NCI-H226 (cell line): ENCODE measurements around the gene HSD11B2.
"Not testable (repeated sequence)": the region's sequence is repeated elsewhere in the genome, so short reads cannot be mapped to it uniquely, and the experiment has no call there.

ENCODE experiments used
- DNase-seq: peaks from one replicate; pipeline ENCODE4 v3.0.0-alpha.2; 2015

HSD11B2 gene

DNA sequence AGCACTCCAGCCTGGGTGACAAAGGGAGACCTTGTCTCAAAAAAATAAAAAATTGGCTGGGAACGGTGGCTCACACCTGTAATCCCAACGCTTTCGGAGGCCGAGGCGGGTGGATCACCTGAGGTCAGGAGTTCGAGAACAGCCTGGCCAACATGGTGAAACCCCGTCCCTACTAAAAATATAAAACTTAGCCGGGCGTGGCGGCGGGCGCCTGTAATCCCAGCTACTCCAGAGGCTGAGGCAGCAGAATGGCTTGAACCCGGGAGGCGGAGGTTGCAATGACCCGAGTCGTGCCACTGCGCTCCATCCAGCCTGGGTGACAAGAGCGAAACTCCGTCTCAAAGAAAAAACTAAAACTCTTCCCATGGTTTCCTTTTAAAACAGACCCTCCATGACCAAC is 15.5 kb upstream of the HSD11B2 start:
- not testable (repeated sequence) for DNase-seq

DNA sequence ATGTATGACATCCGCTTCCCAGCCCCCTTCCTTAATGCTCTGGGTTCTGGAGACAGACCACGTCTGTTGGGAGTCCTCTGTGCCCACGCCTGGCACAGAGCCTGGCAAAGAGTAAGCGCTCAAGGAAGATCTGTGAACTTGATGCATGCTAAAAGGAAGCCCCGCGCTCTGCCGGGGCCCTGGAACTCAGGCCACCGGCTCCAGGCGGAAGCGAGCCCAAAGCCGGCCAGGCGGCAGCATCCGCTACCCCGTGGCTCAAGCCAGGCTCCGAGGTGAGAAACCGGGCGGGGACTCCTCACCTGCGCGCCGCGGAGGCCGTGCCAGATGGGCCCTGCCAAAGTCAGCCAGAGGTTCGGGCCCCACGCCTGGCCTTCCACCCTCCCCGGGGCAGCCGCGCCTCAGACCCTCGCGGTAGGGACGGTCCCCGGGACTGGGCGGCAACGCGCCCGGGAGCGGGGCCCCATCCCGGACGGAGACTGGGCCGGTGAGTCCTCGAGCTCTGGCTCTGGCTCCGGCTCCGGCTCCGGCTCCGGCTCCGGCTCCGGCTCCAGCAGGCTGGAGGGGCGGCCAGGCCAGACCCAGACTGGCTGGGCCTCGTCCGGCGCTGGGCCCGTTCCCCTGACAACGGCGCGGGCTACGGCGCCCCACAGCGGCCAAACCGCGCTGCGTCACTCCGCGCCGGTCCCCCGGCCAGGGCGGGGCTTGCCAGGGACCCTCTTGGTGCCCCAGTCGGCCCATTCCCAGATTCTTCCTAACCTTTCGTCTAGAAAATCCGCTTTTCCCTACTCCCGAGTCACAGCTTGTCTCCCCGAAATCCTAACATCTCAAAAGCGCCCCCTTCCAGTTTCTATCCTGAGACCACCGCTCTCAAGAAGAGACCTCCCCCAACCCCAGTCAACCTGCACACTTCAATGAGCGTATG is 14.8 kb upstream of the HSD11B2 start, which contains the start of gene ZDHHC1:
Gene ZDHHC1 (minus strand): TSS at position 606 of the 922 bp plus-strand sequence. CDS start 8,702 bp downstream, outside the sequence.
- peak; percentile 44 for DNase-seq

DNA sequence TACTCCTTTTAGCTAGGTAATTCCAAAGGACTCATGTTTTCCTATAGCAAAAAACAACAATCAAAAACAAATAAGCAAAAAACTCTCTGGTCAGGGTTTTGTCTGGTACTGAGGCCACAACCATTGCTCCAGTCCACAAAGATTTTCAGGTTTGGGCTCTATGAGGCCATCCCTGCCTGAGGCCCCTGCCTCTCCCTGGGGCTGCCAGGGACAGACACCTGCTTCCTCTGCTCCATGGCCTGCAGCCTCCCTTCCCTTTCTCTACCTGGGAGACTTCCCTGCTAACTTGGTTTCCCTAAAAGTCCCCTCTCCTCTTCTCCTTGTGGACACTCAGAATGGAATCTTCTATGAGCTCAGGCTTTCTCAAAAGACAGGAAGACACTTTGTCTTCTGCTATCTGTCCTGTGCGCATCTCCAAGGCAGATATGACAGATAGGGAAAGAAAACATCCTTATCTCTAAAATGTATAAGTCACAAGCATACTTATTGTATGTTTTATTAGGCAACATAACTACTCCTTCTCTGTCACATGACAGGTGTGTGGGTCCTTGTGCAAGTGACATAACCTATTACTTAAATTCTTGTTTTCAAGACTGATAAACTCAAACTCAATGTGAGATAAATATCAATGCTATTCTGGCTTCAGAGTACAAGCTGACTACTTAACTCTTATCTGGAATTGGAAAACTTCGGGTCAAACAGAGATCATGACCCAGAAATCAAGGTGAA is 13.4 kb upstream of the HSD11B2 start:
- DNase-seq = no peak

DNA sequence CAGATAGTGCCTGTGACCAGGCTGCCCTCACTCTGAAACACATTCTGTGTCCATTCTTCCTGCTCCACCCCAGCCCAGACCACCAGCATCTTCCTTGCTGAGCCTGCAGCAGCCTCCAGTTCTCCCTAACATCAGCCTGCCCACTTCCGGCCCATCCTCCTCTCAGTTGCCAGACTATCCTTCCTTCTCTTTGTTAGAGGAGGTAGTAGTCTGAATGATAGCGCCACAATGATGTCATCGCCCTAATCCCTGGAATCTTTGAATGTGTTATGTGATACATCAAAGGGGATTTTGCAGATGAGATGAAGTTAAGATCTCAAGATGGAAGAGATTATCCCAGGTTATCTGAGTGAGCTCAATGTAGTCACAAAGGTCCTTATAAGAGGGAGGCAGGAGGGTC is 11.4 kb upstream of the HSD11B2 start:
- DNase-seq = no peak

DNA sequence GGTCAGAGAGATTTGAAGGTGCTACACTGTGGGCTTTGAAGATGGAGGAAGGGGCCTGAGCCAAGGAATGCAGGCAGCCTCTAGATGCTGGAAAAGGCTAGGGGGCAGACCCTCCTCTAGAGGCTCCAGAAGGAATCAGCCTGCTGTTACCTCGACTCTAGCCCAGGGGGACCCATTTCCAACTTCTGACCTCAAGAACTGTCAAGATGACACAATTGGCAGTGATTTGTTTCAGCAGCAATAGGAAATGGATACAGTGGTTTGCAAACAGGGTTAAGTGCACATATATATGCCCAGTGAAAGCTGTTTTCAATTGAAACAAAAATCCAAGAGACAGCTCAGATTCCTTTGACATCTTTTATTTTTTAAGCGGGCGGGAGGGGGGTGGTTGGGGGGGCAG is 11.0 kb upstream of the HSD11B2 start:
- no peak for DNase-seq

DNA sequence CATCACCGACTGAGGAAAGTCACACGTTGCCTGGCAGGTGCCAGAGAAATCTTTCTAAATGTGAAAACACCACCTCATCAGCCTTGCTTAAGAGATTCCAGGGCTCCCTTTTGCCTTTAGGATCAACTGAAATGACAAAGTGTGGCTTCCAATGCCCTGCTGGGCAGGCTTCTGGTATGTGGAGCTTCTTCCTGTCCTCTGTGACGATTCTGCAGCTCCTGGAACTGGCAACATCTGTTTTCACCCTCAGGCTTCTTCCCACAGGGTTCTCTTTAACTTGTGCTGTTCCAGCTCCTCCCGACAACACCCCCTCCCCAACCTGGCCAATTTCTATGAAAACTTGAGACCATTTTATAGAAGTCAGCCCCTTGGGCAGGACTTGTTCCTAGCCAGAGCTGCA is 9.9 kb upstream of the HSD11B2 start:
- DNase-seq = no peak

DNA sequence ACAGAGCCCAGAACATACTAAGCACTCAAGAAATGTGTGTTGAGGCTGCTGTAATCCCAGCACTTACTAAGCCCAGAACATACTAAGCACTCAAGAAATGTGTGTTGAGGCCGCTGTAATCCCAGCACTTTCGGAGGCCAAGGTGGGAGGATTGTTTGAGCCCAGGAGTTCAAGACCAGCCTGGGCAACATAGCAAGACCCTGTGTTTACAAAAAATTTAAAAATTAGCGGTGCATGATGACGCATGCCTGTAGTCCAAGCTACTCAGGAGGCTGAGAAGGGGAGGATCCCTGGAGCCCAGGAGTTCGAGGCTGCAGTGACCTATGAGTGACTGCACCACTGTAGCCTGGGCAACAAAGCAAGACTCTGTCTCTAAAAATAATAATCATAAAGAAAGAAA is 7.9 kb upstream of the HSD11B2 start:
- DNase-seq = no peak

DNA sequence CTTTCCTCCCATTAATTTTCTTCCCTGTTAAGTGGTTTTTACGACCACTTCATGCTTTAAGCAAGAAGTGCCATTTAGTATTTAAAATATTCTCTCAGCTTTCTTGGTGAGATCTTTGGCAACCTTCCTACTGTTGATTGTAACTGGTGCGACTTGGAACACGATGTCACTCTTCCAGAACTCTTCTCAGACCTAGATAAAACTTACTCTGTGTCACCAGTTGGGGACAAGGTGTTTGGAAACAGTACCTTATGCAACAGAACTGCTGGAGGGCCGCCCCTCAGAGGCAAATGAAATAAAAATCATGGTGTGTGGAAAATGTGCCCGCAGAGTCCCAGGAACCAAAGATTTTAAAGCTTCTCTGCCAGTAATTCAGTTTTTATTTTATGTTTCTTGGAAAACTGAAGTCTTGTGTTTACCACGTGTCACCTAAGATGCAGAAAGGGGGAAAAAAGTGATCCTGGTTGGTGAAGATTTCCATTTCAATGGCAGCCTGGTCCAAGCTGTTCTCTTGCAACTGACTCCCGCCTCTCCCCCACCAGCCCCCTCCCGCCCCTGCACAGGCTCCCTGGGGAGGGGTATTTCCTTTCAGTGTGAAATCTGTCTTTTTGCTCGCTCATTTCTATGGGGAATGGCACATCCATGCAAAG is 7.2 kb upstream of the HSD11B2 start:
- DNase-seq = no peak

DNA sequence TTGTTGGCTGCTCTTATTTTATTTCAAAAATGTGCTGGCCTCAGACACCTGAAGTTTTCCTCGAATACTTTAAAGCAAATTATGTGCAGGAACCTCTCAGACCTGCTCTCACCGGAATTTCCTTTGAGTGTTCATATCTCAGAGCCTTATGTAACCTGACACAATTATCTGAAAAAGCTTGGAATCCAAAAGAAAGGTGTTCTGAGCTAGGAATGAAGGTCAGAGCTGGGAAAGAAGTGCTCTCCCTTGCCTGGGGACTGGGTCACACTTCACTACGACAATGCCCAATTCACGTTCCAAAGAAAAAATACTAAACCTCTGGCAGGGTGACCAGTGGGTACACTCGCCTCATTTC is 6.7 kb upstream of the HSD11B2 start:
- DNase-seq = no peak

DNA sequence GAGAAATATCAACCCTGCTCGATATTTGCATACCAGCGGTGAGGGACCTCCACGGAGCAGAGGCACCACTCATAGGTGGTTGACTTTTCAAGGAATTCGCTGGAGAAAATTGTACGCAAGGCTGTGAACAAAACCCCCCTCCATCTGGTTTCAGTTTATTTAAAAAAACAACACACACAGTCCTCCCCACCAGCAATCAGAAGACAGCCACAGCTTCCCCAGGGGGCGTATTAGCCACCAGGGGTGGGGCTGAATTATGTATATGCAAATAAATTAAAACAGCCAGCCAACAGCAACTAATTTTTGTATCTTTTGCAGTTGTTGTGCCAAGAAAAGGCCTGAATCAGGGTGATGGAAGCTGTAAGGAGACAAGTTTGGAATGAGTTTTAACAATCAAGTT is 5.9 kb upstream of the HSD11B2 start:
- DNase-seq = no peak

DNA sequence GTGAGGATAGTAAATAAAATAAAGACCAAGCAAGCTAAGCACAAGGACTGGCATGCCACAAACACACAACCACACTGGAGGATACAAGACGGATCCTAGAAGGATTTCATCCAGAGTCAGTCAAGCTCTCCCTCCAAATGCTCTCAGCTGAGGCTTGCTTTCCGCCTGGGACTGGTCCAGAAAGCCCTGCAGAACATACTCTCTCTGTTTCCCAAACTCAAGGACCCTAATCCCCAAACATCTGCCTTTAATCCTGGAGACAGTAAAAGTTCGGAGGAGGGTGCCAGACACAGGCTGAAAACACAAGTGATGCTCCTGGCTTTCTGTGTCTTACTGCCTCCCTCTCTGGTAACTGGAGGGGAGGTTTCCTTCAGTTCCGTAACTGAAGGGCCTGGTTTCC is 5.3 kb upstream of the HSD11B2 start:
- no peak for DNase-seq

DNA sequence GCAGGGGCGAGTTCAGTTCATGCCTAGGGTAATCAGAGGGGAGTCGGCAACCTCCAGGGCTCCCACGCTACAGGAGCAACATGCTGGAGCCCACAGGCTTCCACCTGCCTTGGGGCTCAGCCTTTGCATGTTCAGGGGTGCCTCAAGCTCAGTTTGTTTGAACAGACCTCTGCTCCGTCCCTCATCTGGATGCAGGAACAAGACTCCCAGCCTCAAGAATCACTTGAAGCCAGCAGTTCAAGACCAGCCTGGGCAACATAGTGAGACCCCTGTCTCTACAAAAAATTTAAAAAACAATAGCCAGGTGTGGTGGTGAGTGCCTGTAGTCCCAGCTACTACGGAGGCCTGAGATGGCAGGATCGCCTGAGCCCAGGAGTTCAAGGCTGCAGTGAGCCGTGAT is 4.9 kb upstream of the HSD11B2 start:
- no peak for DNase-seq

DNA sequence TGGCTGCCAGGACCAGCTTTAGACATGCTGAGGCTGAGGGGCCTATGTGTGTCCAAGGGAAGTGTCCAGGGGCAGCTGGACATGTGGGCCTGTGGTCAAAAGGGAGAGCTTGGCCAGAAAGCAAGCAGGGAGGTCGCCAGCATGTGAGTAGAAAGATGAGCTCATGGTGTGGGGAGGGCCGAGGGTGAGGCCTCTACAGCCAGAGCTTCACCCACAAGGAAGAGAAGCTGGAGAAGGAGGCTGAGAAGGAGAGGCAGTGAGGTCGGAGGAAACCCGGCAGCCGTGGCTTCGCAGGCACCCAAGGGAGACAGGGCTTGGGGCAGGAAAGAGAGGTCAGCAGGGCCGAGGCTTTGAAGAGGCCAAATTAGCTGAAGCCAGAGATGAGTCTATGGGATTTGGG is 4.0 kb upstream of the HSD11B2 start:
- DNase-seq = no peak

DNA sequence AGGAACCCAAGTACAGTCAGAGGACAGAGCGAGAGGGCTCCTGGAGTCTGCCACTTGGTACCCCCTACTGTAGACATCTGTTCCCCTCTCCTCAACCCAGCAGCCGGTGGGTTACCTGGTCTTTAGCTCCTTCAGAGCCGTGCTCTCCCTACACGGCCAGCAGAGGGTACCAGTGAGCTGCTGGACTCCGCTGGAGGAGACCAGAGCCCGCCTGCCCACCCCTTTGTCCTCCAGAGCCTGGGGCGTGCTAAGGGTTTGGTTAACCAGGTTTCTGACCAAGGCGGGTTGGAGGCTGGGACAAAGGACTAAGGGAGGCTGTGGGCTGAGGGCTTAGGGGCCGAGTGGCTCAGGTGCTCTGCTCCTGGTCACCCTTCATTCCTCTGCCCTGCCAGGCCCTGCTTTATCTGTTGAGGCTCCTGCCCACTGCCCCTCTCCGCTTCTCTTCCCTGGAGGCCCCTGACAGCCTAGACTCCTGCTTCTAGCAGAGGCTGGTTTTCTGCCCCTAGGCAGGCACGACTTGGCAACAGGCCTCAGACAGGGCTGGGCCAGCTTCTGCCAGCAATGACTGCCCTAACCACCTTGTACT is 2.7 kb upstream of the HSD11B2 start:
- DNase-seq = peak; percentile 20

DNA sequence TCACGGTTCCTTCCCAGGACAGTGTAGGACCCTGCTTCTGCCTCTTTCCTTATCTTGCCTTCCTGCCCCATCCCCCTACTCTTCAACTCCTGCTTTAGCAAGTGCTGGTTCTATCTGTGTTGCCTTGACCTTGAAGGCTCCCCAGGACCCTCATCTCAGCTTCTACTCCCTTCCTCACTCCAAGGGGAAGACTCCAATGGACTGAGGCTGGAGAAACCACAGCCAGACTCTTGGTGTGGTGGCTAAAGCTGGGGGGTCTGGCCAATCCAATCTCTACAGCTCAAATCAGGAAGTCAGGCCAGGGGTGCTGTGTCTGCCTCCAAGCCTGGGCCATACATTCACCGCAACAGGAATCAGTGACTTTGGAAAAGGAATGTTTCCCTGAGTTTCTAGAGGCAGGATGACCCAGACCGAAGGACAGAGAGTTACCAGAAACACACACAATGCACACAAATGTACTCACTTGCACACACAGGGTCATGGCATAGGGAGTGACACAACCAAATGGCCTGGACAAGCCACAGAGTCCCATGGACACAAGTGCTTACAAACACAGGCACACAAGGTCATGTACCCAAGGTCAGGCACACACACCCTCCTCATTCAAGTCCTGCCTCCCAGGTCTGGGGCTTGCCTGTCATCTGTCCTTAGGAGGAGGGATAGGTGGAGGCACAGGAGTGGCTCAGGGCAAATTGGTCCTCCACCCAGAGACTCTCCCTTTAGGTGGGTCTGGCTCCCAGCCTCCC is 1.7 kb upstream of the HSD11B2 start:
- no peak for DNase-seq

DNA sequence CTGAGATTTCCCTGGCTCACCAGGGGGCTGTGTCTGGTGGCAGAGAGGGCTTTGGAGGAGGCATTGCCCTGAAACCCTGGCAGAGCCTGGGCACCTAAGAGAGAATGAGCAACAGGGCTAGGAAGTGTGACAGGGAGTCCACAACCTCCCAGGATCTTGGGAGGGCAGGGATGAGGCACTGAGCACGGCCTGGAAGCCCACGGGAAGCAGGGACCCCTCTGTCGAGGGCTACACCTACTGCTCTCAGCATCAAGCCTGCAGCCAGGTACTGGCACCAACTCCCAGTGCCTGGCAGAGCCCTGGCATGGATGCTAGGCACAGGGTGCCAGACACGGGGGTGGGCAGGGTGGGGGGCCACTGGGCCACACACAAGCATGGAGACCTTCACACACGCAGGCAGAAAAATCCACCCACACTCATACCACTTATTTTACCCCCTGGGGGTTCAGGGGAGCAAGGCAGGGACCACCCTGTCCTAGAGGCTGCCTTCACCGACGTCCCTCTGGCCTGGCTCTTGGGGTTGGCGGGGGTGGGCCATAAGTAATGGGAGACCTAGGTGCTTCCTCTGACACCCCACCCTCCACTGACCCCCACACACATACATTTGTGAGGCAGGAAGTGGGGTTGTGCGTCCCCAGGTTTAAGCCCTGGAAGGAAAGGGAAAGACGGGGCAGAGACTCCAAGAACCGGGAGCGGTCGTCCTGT is 970 bp upstream of the HSD11B2 start:
- no peak for DNase-seq

DNA sequence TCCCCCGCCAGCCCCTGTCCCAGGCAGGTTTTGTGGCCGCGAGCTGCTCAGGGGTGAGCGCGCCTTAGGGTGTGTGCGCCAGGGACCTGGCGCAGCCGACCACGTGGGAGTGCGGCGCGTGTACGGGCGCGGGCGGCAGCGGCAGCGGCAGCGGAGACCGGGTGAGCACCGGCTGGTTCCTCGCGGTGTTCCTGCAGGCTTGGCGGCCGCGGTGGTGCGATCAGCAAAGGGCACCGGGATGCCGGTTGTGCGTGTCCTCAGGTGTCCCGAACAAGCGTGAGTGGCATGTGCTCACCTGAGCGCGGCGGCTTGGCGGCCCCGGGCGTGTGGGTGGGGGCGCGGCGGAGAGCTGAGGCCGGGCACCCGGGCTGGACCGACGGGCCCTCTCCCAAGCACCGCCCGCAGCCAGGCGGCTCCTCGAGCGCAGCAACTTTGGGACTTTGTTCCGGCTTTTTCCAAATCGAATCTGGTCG is 381 bp upstream of the HSD11B2 start:
- DNase-seq = no peak

DNA sequence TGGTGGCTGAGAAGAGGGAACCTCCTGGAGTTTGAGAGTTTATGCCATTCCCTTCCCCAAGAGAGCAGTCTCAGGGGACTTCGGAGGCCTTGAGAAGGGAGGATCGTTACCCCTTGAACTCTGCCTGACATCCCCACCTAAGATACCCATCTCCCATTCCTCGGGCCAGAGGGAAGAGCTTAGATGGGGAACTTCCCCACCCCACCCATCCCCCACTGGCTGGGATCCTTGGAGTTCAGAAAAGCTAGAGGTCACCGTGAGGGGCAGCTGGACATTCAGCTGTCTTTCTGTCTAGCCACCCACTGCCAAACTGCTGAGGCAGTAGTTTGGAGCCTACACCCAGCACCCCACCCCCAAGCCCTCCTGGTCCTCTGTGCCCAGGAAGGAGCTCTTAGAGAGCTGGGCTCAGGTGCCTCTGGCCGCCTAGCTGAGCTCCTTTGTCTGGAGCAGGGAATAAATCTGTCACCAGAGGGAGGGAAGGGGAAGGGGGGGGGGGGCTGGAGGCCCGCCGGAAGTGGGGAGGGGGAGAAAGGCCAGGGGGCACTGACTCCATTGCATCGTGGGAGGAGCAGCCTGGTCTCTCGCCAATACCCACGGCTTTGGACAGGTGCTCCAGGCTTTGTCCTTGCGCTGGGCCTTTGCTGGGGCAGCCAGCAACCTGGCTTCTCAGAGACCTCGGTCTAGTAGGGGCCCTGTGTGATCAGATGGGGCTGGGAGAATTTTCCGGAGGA is 1.0 kb downstream of the HSD11B2 start:
- DNase-seq = no peak

DNA sequence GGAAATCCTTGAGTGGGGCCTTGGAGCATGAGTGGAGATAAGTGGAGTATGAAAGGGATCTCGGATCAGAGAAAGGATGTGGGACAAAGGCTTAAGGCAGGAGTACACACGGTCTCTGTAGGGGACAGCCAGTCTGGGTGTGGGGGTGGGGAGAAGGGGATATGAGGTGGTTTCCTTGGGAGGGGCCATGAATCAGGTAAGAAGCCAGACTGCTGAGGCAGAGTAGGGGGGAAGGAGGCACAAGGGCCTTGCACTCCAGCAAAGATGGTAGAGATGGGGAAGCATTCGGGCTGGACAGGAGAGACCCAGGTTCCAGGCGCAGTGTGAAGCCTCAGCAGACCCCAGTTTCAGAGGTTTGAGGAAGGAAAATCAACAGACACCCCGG is 1.6 kb downstream of the HSD11B2 start:
- no peak for DNase-seq

DNA sequence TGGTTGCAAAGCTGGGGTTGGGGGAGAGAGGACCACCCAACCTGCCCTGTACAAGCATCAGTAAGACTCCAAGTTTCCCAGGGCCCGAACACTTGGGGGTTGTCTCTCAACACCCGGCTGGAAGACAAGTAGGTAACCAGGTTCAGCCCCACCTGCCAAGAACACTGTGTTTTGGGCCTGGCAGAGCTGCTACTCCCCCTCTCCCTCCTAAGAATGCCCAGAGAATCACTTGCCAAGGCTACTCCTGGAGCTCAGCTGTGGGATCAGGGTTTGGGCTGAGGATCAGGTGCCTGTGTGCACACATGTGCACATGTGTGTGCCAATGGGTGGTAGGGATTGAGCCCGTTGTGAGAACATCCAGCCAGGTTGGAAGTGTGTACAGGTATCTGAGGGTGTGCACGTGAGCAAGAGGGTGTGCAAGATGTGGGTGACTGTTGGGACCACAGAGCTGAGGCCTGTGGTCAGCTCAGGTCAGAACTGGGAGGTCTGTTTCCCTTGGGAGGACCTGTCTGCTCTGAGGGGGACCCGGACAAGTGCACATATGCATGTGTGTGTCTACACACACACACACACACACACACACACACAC is 2.3 kb downstream of the HSD11B2 start:
- no peak for DNase-seq

DNA sequence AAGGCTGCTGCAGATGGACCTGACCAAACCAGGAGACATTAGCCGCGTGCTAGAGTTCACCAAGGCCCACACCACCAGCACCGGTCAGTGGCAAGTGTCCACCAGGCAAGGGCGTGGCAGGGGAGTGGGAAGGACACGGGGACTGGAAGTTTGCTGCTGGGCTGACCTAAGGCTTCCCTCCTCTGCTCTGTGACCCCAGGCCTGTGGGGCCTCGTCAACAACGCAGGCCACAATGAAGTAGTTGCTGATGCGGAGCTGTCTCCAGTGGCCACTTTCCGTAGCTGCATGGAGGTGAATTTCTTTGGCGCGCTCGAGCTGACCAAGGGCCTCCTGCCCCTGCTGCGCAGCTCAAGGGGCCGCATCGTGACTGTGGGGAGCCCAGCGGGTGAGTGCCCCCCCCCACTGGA is 4.8 kb downstream of the HSD11B2 start:
- no peak for DNase-seq
